HG02981 (cell line): ENCODE measurements around the gene KCNH1.

Source experiments
- ATAC-seq: cut with Tn5 transposase; IDR thresholded peaks from one replicate; pipeline ENCODE4 v1.9.1; 2021; ENCODE audit warnings: mild to moderate bottlenecking, moderate library complexity; ENCODE audit not compliant: unreplicated experiment

The KCNH1 gene

DNA sequence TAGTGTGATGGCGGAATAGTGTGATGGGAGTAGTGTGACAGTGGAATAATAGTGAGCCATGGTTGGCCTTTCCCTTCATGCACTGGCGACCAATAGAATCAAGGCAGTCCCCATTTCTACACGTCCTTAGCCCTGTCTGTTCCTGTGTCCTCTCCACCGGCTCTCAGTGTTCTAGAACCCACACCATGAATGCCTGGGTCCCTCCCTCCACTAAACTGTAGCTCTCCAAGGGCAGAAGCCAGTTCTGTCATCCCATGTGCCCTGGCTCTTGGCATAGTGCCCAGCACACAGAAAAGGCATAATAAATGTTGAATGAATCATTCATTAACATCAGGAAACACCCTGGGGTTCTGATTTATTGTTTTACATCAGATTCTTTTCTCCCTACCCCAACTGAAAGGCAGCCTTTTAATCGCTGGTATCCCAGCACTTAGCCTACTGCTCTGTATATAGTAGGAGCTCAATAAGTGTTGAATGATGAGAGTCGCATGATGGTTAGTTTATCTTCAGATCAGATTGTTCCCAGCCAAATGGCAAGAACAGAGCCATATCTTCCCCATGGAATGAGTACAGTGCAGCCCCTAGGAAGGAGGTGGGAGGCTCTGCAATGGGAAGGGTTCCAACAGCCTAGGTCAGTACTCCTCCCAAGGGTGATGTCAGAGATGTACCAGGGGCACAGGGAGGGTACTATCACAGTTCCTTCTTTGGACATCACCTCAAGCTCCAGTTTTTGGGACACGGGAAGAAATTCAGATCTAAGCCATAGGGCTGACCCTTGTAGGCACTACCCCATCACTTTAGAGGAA is 479.6 kb downstream of the KCNH1 start:
- no peak for ATAC-seq

- no peak for ATAC-seq
These were observed 480.2 kb downstream of the KCNH1 start for GRCh38 chr1:210653771-210654170.

DNA sequence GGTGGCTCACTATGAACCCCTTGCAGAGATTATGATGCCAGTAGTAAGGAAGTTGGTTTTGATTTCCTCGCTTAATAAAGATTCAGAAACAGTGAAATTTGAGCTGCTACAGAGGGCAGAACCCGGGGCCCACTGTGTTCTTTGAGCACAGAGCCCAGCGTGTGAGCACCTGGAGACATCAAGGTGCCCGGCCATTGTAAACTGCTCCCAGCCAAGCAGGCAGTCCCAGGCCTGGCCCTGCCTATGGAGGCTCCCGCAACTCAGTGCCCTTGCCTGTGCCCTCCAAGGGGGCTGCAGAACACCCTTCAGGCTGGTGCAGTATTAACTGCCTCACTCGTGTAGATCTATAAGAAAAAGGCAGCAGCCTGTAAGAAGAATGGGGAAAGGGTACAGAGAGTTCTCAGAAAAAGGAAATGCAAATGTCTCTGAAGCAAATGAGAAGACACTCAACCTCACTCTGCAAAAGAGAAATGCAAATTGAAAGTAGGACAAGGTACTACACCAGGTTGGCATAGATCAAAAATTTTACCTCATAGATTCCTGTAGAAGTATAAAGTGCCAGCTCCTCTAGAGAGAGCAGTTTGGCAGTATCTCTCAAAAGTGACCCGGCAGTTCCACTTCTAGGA is 481.5 kb downstream of the KCNH1 start:
- ATAC-seq, result no peak

DNA sequence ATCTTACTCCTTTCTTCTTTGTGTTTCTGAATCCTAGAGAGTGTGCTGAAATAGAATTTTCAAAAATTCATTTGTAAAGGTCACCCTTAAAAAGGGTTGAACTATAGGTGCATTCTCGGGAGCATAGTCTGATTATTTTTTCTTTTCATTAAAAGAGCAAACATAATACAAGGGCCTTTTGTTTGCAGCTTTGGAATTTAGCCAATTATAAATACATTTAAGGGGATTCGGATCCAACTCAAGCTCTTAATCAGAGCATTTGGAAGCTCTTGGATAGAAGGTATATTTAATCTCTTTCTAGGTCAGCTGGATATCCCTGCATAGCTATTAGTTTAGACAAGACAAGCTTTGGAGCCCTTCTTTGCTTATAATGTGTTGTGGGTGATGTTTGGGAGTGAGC is 483.5 kb downstream of the KCNH1 start:
- no peak for ATAC-seq

DNA sequence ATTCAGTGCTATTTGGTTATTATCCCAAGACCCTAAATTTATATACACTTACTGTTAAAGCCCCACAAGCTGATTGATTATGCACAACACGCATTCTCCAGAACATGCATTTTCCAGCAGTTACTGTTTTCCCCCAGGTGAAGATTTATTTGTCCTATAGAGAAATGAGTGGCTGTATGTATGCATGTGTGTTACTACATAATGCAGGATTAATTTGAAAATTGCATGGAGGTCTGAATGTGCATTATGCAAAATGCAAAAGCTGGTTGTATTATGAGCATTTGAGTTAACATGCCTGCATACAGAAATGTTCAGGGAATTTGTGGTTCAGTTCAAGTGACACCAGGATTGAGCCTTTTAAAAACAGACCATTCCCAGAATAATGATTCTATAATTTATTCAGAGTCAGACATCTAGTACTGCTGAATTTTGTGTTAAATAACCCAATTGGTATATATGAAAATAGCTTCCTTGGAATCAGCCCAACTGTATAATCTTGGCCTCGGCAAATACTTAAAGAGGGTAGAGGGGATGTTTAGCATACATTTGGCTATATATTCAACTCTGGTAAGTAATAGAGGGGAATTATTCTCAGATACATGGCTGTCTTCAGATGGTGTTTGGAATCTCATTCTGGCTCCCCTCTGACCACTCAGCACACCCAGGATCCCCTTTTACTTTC is 485.2 kb downstream of the KCNH1 start:
- ATAC-seq, result no peak

DNA sequence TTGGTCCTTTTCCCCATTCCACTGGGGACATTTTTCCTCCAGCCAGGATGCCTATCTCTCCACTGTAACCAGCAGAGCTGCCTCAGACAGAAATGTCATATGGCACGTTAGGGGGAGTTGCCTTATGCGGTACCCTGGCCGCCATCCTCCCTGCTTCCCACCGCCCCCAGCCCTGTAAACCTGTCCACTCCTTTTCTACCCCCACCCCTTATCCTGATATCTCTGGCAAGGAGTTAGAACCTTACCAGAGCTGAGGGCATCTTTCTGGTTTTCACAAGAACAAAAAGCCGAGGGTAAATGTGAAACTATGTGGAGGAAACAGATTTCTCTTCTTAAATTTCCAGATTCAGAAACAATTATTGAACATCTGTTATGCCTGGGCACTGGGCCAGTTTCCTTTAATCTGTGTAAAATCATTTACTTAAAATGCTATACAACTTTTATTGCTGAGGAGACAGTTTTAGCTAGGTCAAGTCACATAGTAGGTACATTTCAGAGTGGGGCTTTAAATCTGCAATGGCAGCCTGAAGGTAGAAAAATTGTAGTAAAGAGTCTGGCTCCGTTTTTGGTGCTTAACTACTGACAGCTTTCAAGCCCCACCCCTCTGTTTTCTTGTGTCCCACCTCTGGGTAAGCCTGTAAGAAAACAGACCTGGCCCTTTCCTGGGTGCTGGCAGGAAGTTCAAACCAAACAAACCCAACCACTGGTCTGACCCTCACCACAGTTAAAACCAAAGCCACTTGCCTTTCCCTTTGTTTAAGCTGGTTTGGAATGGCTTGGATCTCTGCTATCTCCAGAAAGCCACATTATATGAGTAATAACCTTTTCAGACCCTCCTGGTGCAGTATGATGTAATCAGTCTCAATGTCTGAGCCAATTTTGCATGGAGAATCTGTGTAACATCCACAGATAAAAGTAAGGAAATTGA is 486.3 kb downstream of the KCNH1 start:
- no peak for ATAC-seq

DNA sequence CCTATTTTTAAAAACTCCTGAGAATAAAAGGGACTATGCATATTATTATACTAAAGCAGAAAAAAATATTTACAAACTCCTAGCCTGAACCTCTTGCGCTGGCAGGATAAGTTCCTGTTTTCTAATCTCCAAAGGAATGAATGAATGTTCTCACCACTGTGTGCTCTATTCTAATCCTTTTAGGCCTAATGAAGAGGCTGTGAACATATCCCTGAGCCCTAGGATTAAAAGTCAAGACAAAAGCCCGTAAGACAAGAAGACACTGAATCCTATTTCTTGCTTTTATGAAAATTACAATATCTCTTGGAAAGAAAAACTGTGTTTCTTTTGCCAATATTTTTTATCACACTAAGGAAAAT is 487.7 kb downstream of the KCNH1 start:
- ATAC-seq, result no peak

GRCh38 chr1:210645582-210646257 is 488.2 kb downstream of the KCNH1 start:
- ATAC-seq, result no peak

DNA sequence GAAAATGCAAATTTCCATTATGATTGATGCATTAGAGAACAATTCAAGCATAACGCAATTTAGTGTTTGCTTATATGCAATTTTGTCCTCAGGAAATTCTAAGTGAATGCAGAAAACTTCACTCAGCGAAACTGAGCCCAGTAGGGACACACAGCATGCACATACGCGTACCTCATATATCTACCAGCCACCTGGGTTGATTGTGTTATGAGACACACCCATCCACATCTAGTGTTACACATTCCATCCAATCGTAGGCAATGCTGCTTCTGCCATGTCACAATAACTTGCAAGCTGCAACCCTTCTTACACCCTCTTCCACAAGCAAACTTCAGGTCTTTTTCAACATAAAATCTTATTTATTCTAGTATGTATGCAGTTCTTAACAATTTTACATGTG is 492.4 kb downstream of the KCNH1 start:
- no peak for ATAC-seq

- ATAC-seq, result no peak
These were observed 498.8 kb downstream of the KCNH1 start for GRCh38 chr1:210635108-210635507.

DNA sequence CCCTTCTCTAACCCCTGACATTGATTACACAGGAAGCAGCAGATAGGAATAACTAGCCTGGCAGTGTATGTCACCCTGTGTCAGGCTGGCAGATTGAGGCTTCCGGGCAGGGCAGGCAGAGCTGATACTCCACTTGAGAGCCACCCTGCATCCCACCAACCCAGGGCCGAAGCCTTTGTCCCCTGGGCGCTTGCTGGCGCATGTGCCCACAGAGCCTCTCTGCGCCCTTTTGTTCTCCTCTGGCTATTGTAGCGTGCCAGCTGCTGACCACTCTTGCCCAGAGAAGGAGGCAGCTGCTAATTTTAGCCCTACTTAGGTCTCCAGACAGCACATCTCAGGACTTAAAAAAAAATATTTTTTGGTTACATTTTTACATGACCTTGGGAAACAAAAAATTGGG is 500.3 kb downstream of the KCNH1 start:
- ATAC-seq, result no peak

DNA sequence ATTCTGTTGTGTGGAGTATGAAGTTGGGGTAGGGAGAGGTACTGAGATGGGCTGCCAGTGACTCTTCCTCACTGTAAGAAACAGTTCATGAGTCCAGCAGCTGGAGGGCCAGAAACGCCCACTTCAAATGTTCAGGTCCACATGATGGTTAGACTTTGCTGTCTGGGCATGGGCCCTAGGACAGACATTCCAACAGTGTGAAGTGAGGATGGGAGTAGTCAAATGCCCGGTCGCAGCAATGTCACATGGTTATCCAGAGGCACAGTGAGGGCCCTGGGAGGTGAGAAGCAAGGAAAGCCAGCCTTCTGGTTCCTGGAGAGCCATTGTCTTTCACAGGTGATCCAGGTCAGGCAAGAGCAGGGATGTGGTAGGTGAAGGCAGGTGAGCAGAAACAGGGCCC is 500.8 kb downstream of the KCNH1 start:
- no peak for ATAC-seq

- ATAC-seq, result no peak
These were observed 502.5 kb downstream of the KCNH1 start for GRCh38 chr1:210631399-210631798.

DNA sequence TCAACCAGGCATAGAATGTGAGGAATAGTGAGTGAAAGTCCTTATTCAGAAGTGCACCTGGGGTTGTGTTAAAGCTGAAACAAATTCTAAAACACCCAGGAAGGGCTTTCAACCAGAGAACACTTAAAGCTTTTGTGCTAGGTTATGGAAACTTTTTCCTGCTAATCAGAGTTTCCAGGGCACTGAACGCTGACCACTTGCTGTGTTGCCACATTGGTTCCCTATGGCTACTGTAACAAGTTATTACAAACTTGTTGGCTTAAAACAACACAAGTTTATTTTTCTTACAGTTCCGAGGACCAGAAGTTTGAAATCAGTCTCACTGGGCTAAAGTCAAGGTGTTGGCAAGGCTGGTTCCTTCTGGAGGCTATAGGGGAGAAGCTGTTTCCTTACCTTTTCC is 504.7 kb downstream of the KCNH1 start:
- no peak for ATAC-seq

GRCh38 chr1:210627755-210628154 is 506.2 kb downstream of the KCNH1 start:
- ATAC-seq, result no peak
